ENCODE data around the gene JAZF1. TPM values are rescaled to one million over a fixed set of nuclear protein-coding genes. Genes with fewer than 3 reads are reported as not detected.
A peak's percentile ranks its signal among the peaks of the same experiment; 100 is the strongest.

JAZF1 gene
- total RNA-seq, 4 donors from 2014 or later: 1.6 to 8.6 (median 5.3) TPM

GRCh38 chr7:28177836-28178235 is 2.8 kb downstream of the JAZF1 start:
- no peak for TF ChIP-seq CTCF (IDR thresholded peaks at IDR 0.05 in 4 of 5, conservative IDR thresholded peaks at IDR 0.05 in 1 of 5)
- TF ChIP-seq POLR2A (IDR thresholded peaks at IDR 0.05): no peak
- DNase-seq: no peak
- Histone ChIP-seq H3K9me3 (no peaks in the 10 kb centered on the region), H3K4me1 (peaks cover 26 to 33% of the 10 kb centered on the region in 2 donors), H3K36me3 (no peaks in the 10 kb centered on the region), H3K27me3 (no peaks in the 10 kb centered on the region), H3K27ac (peak overlapping the region; percentile 66 to 87 (median 84)), H3K4me3 (no peak overlapping the region)
- in situ Hi-C loops (cut with MboI; ENCODE audit: low sequenced_read_pairs in 4 of 4) (no loop called here), intact Hi-C loops (cut with DNase I; ENCODE audit: low total_unique reads) (loop anchor here (10.0 kb wide), 2 partner anchors 447 to 513 kb away; partner anchors contain the start of gene HIBADH)
- ATAC-seq: no peak

- peaks cover 27 to 34% of the 10 kb centered on the region in 2 donors for H3K4me1 ChIP-seq
- TF ChIP-seq CTCF (IDR thresholded peaks at IDR 0.05 in 4 of 5, conservative IDR thresholded peaks at IDR 0.05 in 1 of 5) (no peak), POLR2A (IDR thresholded peaks at IDR 0.05) (no peak)
- in situ Hi-C loops (cut with MboI; ENCODE audit: low sequenced_read_pairs in 4 of 4): no loop called here
- H3K9me3 ChIP-seq: no peaks in the 10 kb centered on the region
- DNase-seq (no peak), ATAC-seq (no peak)
- intact Hi-C loops (cut with DNase I; ENCODE audit: low total_unique reads): loop anchor here (10.0 kb wide), 2 partner anchors 448 to 512 kb away; partner anchors contain the start of gene HIBADH
- H3K27me3 ChIP-seq: no peaks in the 10 kb centered on the region
- no peak overlapping the region for H3K4me3 ChIP-seq
- no peaks in the 10 kb centered on the region for H3K36me3 ChIP-seq
- H3K27ac ChIP-seq: peak overlapping the region; percentile 44 to 87 (median 75)
Measured at GRCh38 chr7:28176645-28177044, 4.0 kb downstream of the JAZF1 start.

- H3K36me3 ChIP-seq: no peaks in the 10 kb centered on the region
- ATAC-seq (no peak), DNase-seq (no peak)
- H3K4me3 ChIP-seq: no peak overlapping the region
- H3K27me3 ChIP-seq: no peaks in the 10 kb centered on the region
- H3K9me3 ChIP-seq: no peaks in the 10 kb centered on the region
- peaks cover 32 to 33% of the 10 kb centered on the region in 2 donors for H3K4me1 ChIP-seq
- TF ChIP-seq CTCF (IDR thresholded peaks at IDR 0.05 in 4 of 5, conservative IDR thresholded peaks at IDR 0.05 in 1 of 5) (no peak), POLR2A (IDR thresholded peaks at IDR 0.05) (no peak)
- in situ Hi-C loops (cut with MboI; ENCODE audit: low sequenced_read_pairs in 4 of 4) (no loop called here), intact Hi-C loops (cut with DNase I; ENCODE audit: low total_unique reads) (loop anchor here (10.0 kb wide), 2 partner anchors 449 to 511 kb away; partner anchors contain the start of gene HIBADH)
- peak overlapping the region; percentile 44 to 87 (median 75) for H3K27ac ChIP-seq
Measured at GRCh38 chr7:28176174-28176573, 4.4 kb downstream of the JAZF1 start.

GRCh38 chr7:28174901-28175661 is 5.5 kb downstream of the JAZF1 start:
- intact Hi-C loops (cut with DNase I; ENCODE audit: low total_unique reads): loop anchor here (10.0 kb wide), 2 partner anchors 450 to 510 kb away; partner anchors contain the start of gene HIBADH
- no peak for ATAC-seq
- peaks cover 33 to 36% of the 10 kb centered on the region in 2 donors for H3K4me1 ChIP-seq
- in situ Hi-C loops (cut with MboI; ENCODE audit: low sequenced_read_pairs in 4 of 4): no loop called here
- no peaks in the 10 kb centered on the region for H3K9me3 ChIP-seq
- H3K4me3 ChIP-seq: no peak overlapping the region
- no peak for DNase-seq
- H3K27me3 ChIP-seq: no peaks in the 10 kb centered on the region
- peak overlapping the region in 1 of 4 donors; percentile 84 for H3K27ac ChIP-seq
- no peaks in the 10 kb centered on the region for H3K36me3 ChIP-seq
- TF ChIP-seq POLR2A (IDR thresholded peaks at IDR 0.05) (no peak), CTCF (IDR thresholded peaks at IDR 0.05 in 4 of 5, conservative IDR thresholded peaks at IDR 0.05 in 1 of 5) (no peak)
